Erythroblast (primary cell): ENCODE measurements around the gene ZNF442.

Source experiments
- GATA1 ChIP-seq: IDR thresholded peaks from 2 replicates; pipeline ENCODE4 v1.6.1; 2011; ENCODE audit warnings: low read depth, mild to moderate bottlenecking, control low read depth, low read length, moderate library complexity
- POLR2A ChIP-seq: IDR thresholded peaks from 2 replicates; pipeline ENCODE4 v1.6.1; 2011; ENCODE audit warnings: mild to moderate bottlenecking, low read length

DNA sequence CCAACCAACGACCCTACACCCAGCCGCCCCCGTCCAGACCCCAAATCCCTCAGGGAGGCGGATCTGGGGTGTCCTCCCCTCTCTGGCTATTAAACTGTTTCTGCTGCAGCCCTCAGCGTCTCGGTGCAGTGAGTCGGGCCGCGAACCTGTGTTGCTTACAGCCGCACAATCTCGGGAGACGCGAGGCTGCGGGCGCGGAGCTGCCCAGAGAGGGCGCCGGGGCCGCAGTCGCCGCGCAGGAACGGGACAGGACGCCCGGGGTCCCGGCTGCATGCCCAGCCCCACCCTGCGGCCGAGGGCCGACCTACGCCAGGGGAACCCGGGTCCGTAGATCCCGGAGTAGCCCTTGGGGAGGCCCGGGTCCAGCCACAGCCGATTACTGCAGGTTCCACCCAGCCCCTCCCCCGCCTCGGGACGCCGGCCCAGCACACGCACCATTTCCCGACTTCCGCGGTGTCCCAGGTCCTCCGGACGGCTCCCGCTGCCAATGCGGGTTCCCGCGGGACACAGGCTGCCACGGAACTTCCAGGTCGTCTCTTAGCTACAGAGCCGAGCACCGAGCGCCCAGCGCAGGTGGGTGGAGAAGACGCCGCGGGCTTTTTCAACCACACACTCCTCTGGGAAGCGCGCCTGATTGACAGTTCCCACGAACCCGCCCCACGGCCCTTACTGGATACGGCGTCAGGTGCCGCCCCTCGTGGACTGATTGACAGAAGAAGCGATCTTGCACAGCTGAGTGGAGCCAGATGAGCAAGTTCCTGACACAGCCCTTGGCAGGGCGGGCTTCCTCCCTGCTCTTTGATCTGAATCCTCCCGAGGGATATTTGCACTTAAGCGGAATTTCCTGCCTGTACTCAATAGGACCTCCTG is 35.4 kb upstream of the ZNF442 start, which contains the start of gene ZNF799:
- TF ChIP-seq POLR2A (peak; percentile 40), GATA1 (no peak)
